ENCODE data around the gene BCR.

Gene BCR

GRCh38 chr22:23245799-23246136 lies 65.5 kb downstream of the BCR start:
- DNase-seq: no peak

- no peak for DNase-seq
These were observed 66.9 kb downstream of the BCR start for GRCh38 chr22:23246982-23247766.

DNA sequence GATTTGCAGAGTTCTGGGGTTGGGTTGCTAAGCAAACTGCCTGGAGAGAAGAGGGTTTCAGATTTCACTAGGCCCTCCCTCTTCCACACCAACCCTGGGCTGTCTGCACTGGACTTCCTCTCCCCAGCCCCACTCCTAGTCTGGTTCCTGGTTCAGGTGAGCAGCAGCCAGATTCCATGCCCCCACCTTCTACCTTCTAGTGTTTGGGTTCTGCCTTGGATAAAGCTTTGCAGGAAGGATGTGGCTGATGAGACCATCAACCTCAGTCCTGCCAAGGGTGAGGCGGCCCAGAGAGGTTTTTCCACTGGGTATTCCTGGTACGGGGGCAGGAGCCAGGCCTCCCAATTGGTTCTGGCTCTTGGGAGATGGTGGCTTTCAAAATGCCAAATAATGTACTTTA lies 68.3 kb downstream of the BCR start:
- peak in 1 of 2 experiments; percentile 33 for DNase-seq

DNA sequence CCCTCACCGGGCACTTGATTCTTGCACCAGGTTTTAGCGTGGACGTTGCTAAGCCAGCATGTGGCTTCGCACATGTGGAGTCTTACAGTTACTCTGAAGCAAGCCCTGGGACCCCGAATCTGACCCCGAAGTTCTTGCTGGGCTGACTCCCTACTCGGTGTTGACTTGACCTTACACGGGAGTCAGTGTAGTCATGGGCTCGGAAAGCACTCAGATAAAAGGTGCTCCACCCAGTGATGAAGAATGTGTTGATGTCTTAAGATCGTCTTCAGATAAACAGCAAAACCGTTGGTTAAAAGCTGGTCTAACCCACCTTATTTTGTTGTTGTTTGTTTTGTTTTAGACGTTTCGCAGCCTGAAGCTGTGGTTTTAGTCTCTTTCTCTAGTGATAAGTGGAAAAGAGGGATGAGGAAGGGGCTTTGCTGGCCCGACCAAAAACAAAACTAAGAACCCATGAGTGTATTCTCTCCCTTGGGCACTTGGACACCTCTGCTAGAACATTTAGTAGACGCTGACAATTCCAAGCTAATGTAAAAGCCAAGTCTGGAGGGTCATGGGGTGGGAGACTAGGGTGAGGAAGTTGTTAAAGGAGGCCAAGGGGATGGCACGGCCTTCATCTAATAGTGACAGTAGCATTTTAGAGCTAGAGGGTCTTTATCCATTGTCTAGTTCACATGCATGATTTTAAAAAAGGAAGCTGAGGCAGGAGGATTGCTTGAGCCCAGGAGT lies 69.9 kb downstream of the BCR start:
- DNase-seq: no peak

DNA sequence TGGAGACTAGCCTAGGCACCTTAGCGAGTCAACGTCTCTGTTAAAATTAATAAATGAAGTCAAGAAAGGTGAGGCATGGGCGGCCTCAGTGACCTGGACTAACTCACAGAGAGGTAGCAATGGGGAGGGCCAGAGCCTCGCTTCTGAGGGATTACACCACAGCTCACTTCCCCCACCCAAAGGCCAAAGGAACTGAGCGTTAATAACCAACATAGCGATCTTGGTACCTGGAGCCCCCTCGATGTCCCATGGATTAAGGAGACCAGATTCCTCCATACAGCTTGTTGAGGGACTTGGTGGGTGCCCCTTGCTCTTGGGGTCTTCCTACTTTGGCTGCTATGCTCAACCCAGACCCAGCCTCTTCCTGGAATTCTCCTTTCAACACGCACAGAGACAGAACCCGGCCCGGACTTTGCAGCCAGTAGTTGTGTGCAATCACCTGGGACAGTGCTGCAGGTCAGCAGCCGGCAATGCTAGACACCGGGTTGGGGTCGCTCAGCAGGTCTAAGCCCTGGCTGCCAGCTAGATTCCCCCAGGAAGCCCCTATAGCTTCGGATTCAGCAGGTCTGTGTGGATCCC lies 70.6 kb downstream of the BCR start:
- no peak for DNase-seq

GRCh38 chr22:23251445-23252093 lies 71.3 kb downstream of the BCR start:
- DNase-seq: peak; percentile 48 to 75

DNA sequence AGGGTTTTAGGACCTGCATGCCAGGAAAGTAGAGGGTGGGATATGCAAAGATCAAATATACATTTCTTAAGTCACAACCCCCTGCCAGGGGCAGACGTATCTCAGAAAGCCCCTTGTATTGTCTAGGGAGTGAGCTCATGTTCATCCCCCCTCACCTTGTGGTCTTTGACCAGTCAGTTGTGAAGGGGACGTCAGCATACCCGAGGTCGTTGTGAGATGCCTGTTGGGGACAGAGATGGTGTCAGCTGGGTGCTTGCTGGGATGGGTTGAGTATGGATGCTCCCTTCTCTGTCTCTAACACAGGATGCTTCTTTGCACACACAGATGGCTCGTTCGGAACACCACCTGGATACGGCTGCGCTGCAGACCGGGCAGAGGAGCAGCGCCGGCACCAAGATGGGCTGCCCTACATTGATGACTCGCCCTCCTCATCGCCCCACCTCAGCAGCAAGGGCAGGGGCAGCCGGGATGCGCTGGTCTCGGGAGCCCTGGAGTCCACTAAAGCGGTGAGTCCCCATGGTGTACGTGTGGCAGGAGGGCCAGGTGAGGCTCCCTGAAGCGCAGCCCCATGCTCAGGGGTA lies 73.3 kb downstream of the BCR start:
- DNase-seq: peak in 1 of 2 experiments; percentile 10

DNA sequence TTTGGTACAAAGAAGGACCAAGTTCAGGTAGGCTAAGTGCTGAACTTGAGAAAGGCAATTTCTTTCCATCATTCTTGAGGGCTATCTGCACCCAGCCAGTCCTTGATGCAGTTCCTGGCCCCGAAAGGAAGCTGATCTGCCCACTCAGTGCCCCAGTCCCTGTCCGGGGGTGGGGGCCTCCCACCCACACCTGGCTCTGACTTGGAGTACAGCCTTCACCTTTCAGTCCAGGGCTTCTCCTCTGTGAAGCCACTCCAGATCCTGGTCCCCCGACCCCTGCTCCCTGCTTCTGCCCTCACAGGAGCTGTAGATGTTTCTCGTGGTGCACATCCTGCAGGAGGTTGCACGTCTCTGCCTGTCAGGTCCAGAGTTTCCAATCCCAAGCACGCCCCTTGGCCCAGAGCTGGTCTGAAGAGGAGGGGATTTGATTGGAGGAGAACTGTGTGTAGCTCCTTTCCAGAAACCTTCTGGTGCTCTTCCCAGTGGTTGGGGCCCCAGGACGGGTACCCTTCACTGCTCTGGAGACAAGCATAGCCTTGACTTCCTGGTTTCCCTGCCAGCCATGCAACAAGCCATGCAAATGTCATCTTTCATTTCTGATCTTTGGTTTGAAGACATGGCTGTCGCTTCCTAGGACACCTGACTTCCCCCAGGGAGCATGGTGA lies 75.3 kb downstream of the BCR start:
- DNase-seq: no peak

DNA sequence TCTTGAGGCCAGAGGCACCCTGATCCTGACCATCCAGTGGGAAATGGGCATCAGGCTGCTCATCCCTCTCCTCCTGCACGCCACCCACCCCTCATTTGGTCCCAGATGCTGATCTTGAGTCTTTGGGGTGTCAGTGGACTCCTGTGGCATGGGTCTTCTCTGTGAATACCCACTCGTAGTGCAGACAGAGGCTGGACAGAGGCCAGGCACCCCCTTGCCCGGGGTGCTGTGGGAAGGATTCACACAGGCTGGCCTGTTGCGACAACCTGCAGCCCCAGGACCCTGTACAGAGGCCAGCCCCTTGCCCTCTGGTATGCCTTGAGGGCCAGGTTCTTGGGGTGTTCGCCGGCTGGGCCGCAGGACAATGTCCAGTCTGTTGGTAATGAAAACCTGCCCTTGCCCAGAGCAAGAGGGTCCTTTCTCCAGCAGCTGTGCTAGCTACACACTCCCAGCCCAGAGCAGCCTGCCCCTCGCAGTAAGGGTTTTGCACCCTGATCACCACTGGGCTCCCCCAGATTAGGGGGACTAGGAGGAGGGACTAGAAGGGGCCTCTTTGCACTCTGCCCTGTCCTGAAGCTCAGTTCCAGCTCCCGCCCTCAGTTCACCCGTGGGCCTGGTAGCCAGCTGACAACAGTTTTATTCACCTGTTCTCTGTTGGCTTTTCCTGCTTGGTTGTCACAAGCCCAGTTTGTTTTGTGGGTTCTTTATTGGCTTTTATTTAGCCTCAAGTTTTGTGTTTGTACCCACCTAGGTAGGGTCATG lies 76.0 kb downstream of the BCR start:
- no peak for DNase-seq

- peak in 1 of 2 experiments; percentile 8 for DNase-seq
These were observed 76.9 kb downstream of the BCR start for GRCh38 chr22:23256986-23257888.

DNA sequence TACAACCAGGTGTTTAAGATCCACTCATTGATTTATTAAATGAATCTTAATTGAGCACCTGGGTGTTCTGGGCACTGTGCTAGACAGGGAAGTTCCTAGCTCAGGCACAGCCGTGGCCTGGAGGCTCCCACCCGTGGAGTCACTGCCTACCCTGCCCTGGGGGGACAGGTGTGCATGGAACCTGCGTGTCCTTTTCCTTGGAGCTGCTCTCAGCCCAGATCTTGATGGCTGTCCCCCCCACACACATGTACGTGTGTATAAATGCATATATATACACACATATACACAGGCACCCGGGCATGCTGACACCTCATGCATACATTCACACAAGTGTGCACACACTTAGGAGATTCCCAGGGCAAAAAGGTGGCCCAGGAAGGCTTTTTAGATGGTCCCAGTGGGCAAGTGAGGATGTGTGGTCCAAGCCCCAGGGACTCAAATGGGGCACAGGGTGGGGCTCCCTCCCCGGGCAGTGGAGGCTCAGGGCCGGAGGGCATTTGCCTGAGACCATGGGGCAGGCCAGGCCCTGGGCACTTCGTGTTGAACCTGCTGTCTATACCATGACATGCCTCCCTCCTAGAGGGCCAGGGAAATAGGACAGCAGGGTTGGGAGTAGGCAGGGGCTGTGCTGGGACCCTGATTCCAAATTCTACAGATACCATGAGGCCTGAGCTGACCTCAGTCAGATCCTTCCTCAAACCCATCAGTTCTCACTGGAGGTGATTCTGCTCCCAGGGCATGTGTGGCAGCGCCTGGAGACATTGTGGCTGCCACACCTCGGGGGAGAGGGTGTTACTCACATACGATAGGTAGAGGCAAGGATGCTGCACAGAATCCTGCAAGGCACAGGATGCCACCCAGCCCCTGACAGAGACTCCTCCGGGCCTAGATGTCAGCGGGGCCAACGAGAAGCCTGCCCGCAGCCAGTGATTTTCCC lies 77.8 kb downstream of the BCR start:
- no peak for DNase-seq

DNA sequence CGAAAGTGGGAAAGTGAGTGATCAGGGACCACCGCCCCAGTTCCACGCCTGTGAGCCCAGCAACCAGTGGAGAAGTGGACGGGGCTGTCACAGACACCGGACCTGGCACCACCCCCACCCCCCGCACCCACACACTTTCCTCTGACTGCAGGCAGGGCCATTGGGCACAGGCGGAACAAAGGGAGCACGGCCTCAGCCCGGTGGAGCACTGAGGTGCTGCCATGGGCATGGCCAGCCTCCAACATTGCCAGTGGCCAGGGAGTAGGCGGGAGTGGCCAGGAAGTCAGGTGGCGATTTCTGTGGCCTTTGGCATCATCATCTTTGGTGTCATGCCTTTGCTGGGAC lies 78.5 kb downstream of the BCR start:
- DNase-seq: no peak

- no peak for DNase-seq
These were observed 79.8 kb downstream of the BCR start for GRCh38 chr22:23259916-23260644.

DNA sequence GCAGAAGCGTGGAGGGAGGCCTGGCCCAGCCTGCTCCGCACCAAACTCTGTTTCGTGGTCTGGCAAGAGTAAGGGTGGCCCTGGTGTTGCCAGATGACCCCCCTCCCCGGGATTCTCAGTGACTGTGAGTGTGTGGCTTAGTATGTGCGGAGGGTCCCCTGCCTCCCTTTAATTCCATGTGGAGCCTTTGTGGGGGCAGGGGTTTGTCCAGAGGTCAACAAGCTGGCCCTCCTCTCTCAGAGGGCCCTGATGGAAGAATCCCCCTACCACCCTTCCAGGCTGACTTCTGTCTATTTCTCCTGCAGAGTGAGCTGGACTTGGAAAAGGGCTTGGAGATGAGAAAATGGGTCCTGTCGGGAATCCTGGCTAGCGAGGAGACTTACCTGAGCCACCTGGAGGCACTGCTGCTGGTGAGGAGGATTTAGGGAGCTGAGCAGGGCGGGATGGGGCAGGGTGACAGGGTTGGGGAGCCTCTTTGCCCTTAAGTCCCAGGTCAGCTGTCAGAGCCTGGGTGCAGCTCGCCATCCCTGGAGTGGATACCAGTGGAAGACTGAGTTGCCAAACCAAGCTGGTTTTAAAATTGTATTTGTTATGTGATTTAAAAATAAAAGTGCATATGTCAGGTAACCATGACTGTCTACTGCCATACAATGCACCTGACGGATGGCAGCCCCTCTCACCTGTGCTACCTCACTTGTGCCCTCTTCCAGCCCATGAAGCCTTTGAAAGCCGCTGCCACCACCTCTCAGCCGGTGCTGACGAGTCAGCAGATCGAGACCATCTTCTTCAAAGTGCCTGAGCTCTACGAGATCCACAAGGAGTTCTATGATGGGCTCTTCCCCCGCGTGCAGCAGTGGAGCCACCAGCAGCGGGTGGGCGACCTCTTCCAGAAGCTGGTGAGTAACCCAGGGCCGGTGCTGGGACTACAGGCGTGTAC lies 80.6 kb downstream of the BCR start:
- DNase-seq: no peak

- DNase-seq: no peak
These were observed 81.7 kb downstream of the BCR start for GRCh38 chr22:23261900-23262450.

GRCh38 chr22:23262518-23263332 lies 82.4 kb downstream of the BCR start:
- DNase-seq: no peak

All from NCI-H524 (cell line).